GM12878 (cell line): ENCODE data around the gene ANKRD13A. TPM values are rescaled to one million over a fixed set of nuclear protein-coding genes. Genes with fewer than 3 reads are reported as not detected.

Source experiments
- ATAC-seq: fragments of 200-7000 bp; cut with Tn5 transposase; 3 replicates; pipeline ENCODE4 v1.9.1; 2020; ENCODE audit warnings: mild to moderate bottlenecking, moderate library complexity
- BruUV-seq: library from RNA; stranded (reverse); fragments of 400-500 nt; replicated peaks from 2 replicates; lab custom pipeline; 2021; lab: Mats Ljungman, UMichigan
- CTCF ChIA-PET: fragments of 300-600 bp; sonication (Branson Sonifier 250); formaldehyde crosslinking; extraction: SDS; loops from one replicate; lab custom pipeline; 2021; ENCODE audit warnings: inconsistent platforms; lab: Yijun Ruan, JAX
- POLR2A ChIA-PET: fragments of 350-600 bp; formaldehyde crosslinking; extraction: SDS; loops from one replicate; lab custom pipeline; 2021; ENCODE audit warnings: inconsistent platforms; lab: Charles Lee
- RAD21 ChIA-PET: fragments of 300-600 bp; sonication (Branson Sonifier 250); formaldehyde crosslinking; loops from one replicate; lab custom pipeline; 2023; ENCODE audit warnings: antibody characterized with exemption; ENCODE audit not compliant: unreplicated experiment; lab: Charles Lee
- SMC1A ChIA-PET: fragments of 300-600 bp; sonication (Branson Sonifier 250); formaldehyde crosslinking; loops from one replicate; lab custom pipeline; 2023; ENCODE audit not compliant: unreplicated experiment, uncharacterized antibody; lab: Charles Lee
- DNase-seq: peaks from one replicate; pipeline ENCODE4 v3.0.0-alpha.2; 2011; ENCODE audit warnings: low read depth, low spot score
- FAIRE-seq: peaks from 3 replicates; lab custom pipeline; 2011; peaks lifted over from hg19 to GRCh38; lab: Jason Lieb, UNC
- H2AFZ ChIP-seq: 2 replicates; pipeline ENCODE4 v1.6.0; 2011; ENCODE audit warnings: low read depth, low read length, control low read depth; ENCODE audit not compliant: control insufficient read depth
- H3K27ac ChIP-seq: 2 replicates; pipeline ENCODE4 v1.5.1; 2011; ENCODE audit warnings: control low read depth; ENCODE audit not compliant: control insufficient read depth, insufficient read depth
- H3K27me3 ChIP-seq, 2 experiments: replicated peaks in 1 of 2; 2 replicates each; pipeline versions ENCODE4 v1.6.0 to v1.6.1; 2011; ENCODE audit warnings: low read length in 1 of 2; ENCODE audit not compliant: control insufficient read depth in 2 of 2, insufficient read depth in 2 of 2
- H3K36me3 ChIP-seq, 2 experiments: 2 replicates each; pipeline ENCODE4 v1.5.1; 2011; ENCODE audit warnings: low read length in 1 of 2; ENCODE audit not compliant: control insufficient read depth in 2 of 2, insufficient read depth in 2 of 2
- H3K4me1 ChIP-seq: 2 replicates; pipeline ENCODE4 v1.6.1; 2011; ENCODE audit warnings: mild to moderate bottlenecking, low read length, moderate library complexity, mixed read lengths; ENCODE audit not compliant: control insufficient read depth, insufficient read depth
- H3K4me2 ChIP-seq: 2 replicates; pipeline ENCODE4 v1.6.0; 2011; ENCODE audit warnings: control low read depth; ENCODE audit not compliant: control insufficient read depth, insufficient read depth
- H3K4me3 ChIP-seq: fragments of 200-600 bp; sonication (generic); 2 replicates; pipeline ENCODE4 v1.5.1; 2016
- H3K79me2 ChIP-seq: 2 replicates; pipeline ENCODE4 v1.6.0; 2011; ENCODE audit warnings: low read length; ENCODE audit not compliant: control insufficient read depth, insufficient read depth
- H3K9ac ChIP-seq: 2 replicates; pipeline ENCODE4 v1.8.0; 2011; ENCODE audit warnings: low read length, control low read depth, mixed read lengths; ENCODE audit not compliant: control insufficient read depth, insufficient read depth
- H3K9me3 ChIP-seq: replicated peaks from 3 replicates; pipeline ENCODE4 v1.5.1; 2011; ENCODE audit warnings: mild to moderate bottlenecking, low read length; ENCODE audit not compliant: control insufficient read depth, insufficient read depth
- H4K20me1 ChIP-seq: 2 replicates; pipeline ENCODE4 v1.6.0; 2011; ENCODE audit not compliant: control insufficient read depth, insufficient read depth
- ATF7 ChIP-seq: fragments of 450-650 bp; IDR thresholded peaks from 2 replicates; pipeline ENCODE4 v1.6.1; 2016; ENCODE audit warnings: low read depth, mild to moderate bottlenecking
- CBX5 ChIP-seq: sonication (generic); IDR thresholded peaks from 2 replicates; pipeline ENCODE4 v1.6.1; 2016; ENCODE audit warnings: low read depth, moderate library complexity, mild to moderate bottlenecking, inconsistent platforms
- CEBPB ChIP-seq, 2 experiments: fragments of 150-350 bp in 1 of 2; IDR thresholded peaks; 2 replicates each; pipeline ENCODE4 v1.6.1; 2012 to 2014; ENCODE audit warnings: low read depth in 2 of 2, low read length in 2 of 2, borderline replicate concordance in 1 of 2, inconsistent platforms in 1 of 2
- DPF2 ChIP-seq: fragments of 450-650 bp; IDR thresholded peaks from 2 replicates; pipeline ENCODE4 v1.6.1; 2017; ENCODE audit warnings: mild to moderate bottlenecking
- ELK1 ChIP-seq: IDR thresholded peaks from 2 replicates; pipeline ENCODE4 v1.6.1; 2012; ENCODE audit warnings: low read depth, low read length, improper control_type of control experiment
- GABPA ChIP-seq: IDR thresholded peaks from 2 replicates; pipeline ENCODE4 v1.6.1; 2014; ENCODE audit warnings: antibody characterized with exemption, low read depth, mild to moderate bottlenecking, inconsistent platforms
- KLF5 ChIP-seq: fragments of 450-650 bp; IDR thresholded peaks from 2 replicates; pipeline ENCODE4 v1.6.1; 2014; ENCODE audit warnings: mild to moderate bottlenecking; ENCODE audit not compliant: partially characterized antibody
- MTA3 ChIP-seq: IDR thresholded peaks from 2 replicates; pipeline ENCODE4 v1.6.1; 2012; ENCODE audit warnings: low read length, inconsistent platforms, borderline replicate concordance
- NFIC ChIP-seq: IDR thresholded peaks from 2 replicates; pipeline ENCODE4 v1.6.1; 2012; ENCODE audit warnings: low read depth, mild to moderate bottlenecking, inconsistent platforms, low read length, moderate library complexity
- NFYB ChIP-seq: IDR thresholded peaks from 2 replicates; pipeline ENCODE4 v1.6.1; 2011; ENCODE audit warnings: low read depth, mild to moderate bottlenecking, low read length, improper control_type of control experiment, moderate library complexity; ENCODE audit not compliant: insufficient read depth
- PKNOX1 ChIP-seq: fragments of 450-650 bp; IDR thresholded peaks from 2 replicates; pipeline ENCODE4 v1.6.1; 2016; ENCODE audit warnings: mild to moderate bottlenecking
- POU2F2 ChIP-seq: IDR thresholded peaks from 3 replicates; pipeline ENCODE4 v1.6.1; 2011; ENCODE audit warnings: low read depth, mild to moderate bottlenecking, low read length, borderline replicate concordance
- RB1 ChIP-seq: fragments of 450-650 bp; formaldehyde crosslinking; IDR thresholded peaks from 2 replicates; pipeline ENCODE4 v1.6.1; 2017; ENCODE audit warnings: mild to moderate bottlenecking, borderline replicate concordance
- SPI1 ChIP-seq: IDR thresholded peaks from 2 replicates; pipeline ENCODE4 v1.6.1; 2011; ENCODE audit warnings: low read depth, mild to moderate bottlenecking, low read length, moderate library complexity, borderline replicate concordance; ENCODE audit not compliant: insufficient read depth
- STAT3 ChIP-seq: IDR thresholded peaks from 2 replicates; pipeline ENCODE4 v1.6.1; 2011; ENCODE audit warnings: low read depth, low read length, improper control_type of control experiment
- SUPT20H ChIP-seq: IDR thresholded peaks from 2 replicates; pipeline ENCODE4 v1.6.1; 2011; ENCODE audit warnings: low read depth, mild to moderate bottlenecking, low read length, moderate library complexity, borderline replicate concordance; ENCODE audit not compliant: control insufficient read depth
- YY1 ChIP-seq: IDR thresholded peaks from 2 replicates; pipeline ENCODE4 v1.6.1; 2011; ENCODE audit warnings: low read depth, mild to moderate bottlenecking, low read length
- WGBS: methylation state at CpG from one replicate; pipeline ENCODE4 v1.1.6; 2016; ENCODE audit warnings: low lambda C conversion rate; ENCODE audit not compliant: insufficient replicate concordance, insufficient coverage; ENCODE audit errors: missing lambda C conversion rate; 5-methylcytosine and 5-hydroxymethylcytosine counted together
- in situ Hi-C: fragments of 300-500 bp; cut with MboI; formaldehyde crosslinking; loops from 9 replicates; pipeline ENCODE4 v1.14.3; 2018; ENCODE audit warnings: mixed read lengths
- intact Hi-C: fragments of 100-400 bp; cut with micrococcal nuclease; formaldehyde crosslinking; loops from one replicate; pipeline ENCODE4 v1.14.2; 2022; ENCODE audit not compliant: unreplicated experiment
- polyA plus RNA-seq, 11 experiments: library from polyadenylated mRNA; depleted of rRNA in 4 of 11; unstranded in 6 of 11; stranded (reverse) in 5 of 11; fragments of >200 nt; fragmentation: Nextera tagmentation in 4 of 11; fragmentation: Illumina TruSeq in 1 of 11; extraction: Ambion mirVana in 4 of 11; extraction: Trizol in 1 of 11; gene quantifications; 1 replicate in 1 of 11; 2 replicates in 10 of 11; pipeline versions ENCODE4 v1.2.1 to v1.2.3, GENCODE V29; 2011 to 2016; ENCODE audit warnings: inconsistent platforms in 2 of 11, missing spikeins in 2 of 11, low read depth in 1 of 11
- total RNA-seq, 4 experiments: library from RNA; depleted of rRNA in 3 of 4; stranded (reverse); fragments of >200 nt in 3 of 4; fragmentation: Illumina TruSeq in 1 of 4; extraction: Trizol in 1 of 4; gene quantifications; 2 replicates each; pipeline versions ENCODE4 v1.2.1 to v1.2.3, GENCODE V29; 2013 to 2021
- TF ChIP-seq, protein P1 (sequence below): IDR thresholded peaks from 2 replicates; pipeline ENCODE4 v1.6.1; 2012; ENCODE audit warnings: low read length, inconsistent platforms
- TF ChIP-seq, protein P2 (sequence below): fragments of 450-650 bp; conservative IDR thresholded peaks from 2 replicates; pipeline ENCODE4 v1.6.1; 2017; ENCODE audit warnings: mild to moderate bottlenecking, moderate library complexity

ANKRD13A gene
- total and polyA plus RNA-seq, 10 of the 15 experiments (the other 5 are each of a cell fraction or from before 2014, with no cell fraction given), result 10.2 to 93.4 (median 76.5) TPM

DNA sequence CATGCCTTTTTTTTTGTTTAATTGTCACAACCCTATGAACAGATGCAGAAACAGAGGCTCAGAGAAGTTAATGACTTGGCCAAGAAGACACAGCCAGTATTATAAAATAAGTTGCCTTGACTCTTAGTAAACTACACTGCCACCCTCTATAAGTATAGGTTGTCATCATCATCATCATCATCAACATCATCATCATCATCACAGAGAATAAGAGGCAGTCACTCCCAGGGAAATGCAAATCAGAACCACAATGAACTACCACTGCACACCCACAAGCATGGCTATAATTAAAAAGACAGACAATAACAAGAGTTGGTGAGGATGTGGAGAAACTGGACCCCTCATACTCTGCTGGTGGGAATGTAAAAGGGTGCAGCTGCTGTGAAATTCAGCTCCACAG is 72.3 kb downstream of the ANKRD13A start (continued):
- TF ChIP-seq, protein P1, sequence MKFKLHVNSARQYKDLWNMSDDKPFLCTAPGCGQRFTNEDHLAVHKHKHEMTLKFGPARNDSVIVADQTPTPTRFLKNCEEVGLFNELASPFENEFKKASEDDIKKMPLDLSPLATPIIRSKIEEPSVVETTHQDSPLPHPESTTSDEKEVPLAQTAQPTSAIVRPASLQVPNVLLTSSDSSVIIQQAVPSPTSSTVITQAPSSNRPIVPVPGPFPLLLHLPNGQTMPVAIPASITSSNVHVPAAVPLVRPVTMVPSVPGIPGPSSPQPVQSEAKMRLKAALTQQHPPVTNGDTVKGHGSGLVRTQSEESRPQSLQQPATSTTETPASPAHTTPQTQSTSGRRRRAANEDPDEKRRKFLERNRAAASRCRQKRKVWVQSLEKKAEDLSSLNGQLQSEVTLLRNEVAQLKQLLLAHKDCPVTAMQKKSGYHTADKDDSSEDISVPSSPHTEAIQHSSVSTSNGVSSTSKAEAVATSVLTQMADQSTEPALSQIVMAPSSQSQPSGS, result no peak
- TF ChIP-seq, protein P2, sequence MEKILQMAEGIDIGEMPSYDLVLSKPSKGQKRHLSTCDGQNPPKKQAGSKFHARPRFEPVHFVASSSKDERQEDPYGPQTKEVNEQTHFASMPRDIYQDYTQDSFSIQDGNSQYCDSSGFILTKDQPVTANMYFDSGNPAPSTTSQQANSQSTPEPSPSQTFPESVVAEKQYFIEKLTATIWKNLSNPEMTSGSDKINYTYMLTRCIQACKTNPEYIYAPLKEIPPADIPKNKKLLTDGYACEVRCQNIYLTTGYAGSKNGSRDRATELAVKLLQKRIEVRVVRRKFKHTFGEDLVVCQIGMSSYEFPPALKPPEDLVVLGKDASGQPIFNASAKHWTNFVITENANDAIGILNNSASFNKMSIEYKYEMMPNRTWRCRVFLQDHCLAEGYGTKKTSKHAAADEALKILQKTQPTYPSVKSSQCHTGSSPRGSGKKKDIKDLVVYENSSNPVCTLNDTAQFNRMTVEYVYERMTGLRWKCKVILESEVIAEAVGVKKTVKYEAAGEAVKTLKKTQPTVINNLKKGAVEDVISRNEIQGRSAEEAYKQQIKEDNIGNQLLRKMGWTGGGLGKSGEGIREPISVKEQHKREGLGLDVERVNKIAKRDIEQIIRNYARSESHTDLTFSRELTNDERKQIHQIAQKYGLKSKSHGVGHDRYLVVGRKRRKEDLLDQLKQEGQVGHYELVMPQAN, result no peak
- TF ChIP-seq POU2F2, result no peak

DNA sequence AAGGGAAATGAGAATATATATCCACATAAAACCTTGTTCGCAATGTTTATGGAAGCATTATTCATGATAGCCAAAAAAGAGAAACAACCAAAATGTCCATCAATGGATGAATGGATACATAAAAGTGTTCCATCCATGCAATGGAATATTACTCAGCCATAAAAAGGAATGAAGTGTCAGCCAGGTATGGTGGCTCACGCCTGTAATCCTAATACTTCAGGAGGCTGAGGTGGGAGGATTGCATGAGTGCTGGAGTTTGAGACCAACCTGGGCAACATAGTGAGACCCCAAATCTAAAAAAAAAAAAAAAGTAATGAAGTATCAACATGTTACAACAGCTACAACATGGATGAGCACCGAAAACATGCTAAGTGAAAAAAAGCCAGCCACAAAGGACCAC is 72.7 kb downstream of the ANKRD13A start:
- Histone ChIP-seq H3K27me3 (no peaks in the 10 kb centered on the region), H2AFZ (no peak overlapping the region), H4K20me1 (no peaks in the 10 kb centered on the region), H3K36me3 (no peaks in the 10 kb centered on the region), H3K4me3 (no peak overlapping the region), H3K4me2 (no peak overlapping the region), H3K9ac (no peak overlapping the region), H3K27ac (no peak overlapping the region), H3K79me2 (no peaks in the 10 kb centered on the region), H3K4me1 (peaks cover 8% of the 10 kb centered on the region), H3K9me3 (no peaks in the 10 kb centered on the region; the same call in 2 of the 3 replicates)
- ATAC-seq (no peak), FAIRE-seq (no peak), DNase-seq (no peak)
- intact Hi-C loops, result no loop called here
- no TSS peak for BruUV-seq
- 97% methylated on average over 3 of the region's 3 CpGs for WGBS
- POLR2A ChIA-PET, result no interaction called here
- CTCF ChIA-PET, result interaction anchor here (0.7 kb wide), 1 partner anchor 22 kb away, joined by 3 read pairs; no protein-coding TSS in a partner anchor
- RAD21 ChIA-PET, result interaction anchor here (0.7 kb wide), 1 partner anchor 320 kb away, joined by 4 read pairs; no protein-coding TSS in a partner anchor
- SMC1A ChIA-PET, result no interaction called here
- in situ Hi-C loops, result no loop called here
- TF ChIP-seq DPF2, result no peak
- TF ChIP-seq KLF5, result no peak
- TF ChIP-seq PKNOX1, result no peak
- TF ChIP-seq CEBPB (IDR thresholded peaks at IDR 0.05; ENCODE audit: borderline replicate concordance in 1 of 2, low read depth in 2 of 2, low read length in 2 of 2), result no peak
- no peak for TF ChIP-seq ELK1
- TF ChIP-seq RB1, result no peak
- TF ChIP-seq ATF7, result no peak
- no peak for TF ChIP-seq SPI1
- no peak for TF ChIP-seq NFYB
- no peak for TF ChIP-seq NFIC
- no peak for TF ChIP-seq MTA3
- no peak for TF ChIP-seq GABPA
- no peak for TF ChIP-seq SUPT20H
- TF ChIP-seq YY1, result no peak
- TF ChIP-seq CBX5, result no peak
- no peak for TF ChIP-seq STAT3
